Neural progenitor cell (in vitro differentiated cells): ENCODE results near the gene MAP3K9.

Source experiments
- EZH2 ChIP-seq: fragments of 200-600 bp; sonication (generic); IDR thresholded peaks from 2 replicates; pipeline ENCODE4 v1.6.1; 2017; ENCODE audit warnings: antibody characterized with exemption, mild to moderate bottlenecking, moderate library complexity
- EZH2phosphoT487 ChIP-seq: fragments of 200-600 bp; sonication (generic); IDR thresholded peaks from 2 replicates; pipeline ENCODE4 v1.6.1; 2017; ENCODE audit warnings: antibody characterized with exemption
- TF ChIP-seq, protein P1 (sequence below): fragments of 200-600 bp; sonication (generic); IDR thresholded peaks from 2 replicates; pipeline ENCODE4 v1.5.1; 2017; ENCODE audit warnings: antibody characterized with exemption, mild to moderate bottlenecking

DNA sequence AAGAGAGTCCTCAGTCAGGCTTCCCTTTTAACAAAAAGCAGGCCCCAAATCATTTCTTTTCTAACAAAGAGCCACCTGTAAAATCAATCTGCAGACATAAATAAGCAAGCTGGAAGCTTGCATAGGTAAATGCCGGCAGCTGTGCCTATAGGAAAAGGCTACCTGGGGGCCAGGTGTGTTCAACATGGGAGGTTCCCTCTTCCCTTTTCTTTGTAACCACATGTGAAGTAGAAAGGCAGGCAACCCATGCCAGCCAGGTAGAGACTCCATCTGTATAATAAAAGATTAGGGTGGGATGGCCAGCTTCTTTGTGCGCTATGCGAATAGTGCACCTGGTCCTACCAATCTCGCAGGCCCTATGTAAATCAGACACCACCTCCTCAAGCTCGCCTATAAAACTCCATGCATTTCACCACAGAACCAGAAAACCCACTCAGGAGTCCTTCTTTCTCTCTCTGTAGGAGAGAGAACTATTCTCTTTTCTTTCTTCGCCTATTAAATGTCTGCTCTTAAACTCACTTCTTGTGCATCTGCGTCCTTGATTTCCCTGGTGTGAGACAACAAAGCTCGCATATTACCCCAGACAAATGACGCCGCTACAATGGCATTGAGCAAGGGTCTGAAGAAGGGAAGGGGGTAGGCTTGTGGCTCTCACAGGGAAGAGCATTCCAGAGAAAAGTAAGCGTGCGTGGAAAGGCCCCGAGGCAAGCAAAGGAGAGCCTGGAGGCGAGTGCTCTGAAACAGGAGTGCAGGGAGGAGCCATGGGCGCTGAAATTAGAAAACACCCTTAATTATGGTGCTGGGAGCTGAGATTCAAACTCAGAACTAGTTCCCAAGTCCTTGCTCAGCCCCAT lies 100.4 kb downstream of the MAP3K9 start:
- TF ChIP-seq, protein P1, sequence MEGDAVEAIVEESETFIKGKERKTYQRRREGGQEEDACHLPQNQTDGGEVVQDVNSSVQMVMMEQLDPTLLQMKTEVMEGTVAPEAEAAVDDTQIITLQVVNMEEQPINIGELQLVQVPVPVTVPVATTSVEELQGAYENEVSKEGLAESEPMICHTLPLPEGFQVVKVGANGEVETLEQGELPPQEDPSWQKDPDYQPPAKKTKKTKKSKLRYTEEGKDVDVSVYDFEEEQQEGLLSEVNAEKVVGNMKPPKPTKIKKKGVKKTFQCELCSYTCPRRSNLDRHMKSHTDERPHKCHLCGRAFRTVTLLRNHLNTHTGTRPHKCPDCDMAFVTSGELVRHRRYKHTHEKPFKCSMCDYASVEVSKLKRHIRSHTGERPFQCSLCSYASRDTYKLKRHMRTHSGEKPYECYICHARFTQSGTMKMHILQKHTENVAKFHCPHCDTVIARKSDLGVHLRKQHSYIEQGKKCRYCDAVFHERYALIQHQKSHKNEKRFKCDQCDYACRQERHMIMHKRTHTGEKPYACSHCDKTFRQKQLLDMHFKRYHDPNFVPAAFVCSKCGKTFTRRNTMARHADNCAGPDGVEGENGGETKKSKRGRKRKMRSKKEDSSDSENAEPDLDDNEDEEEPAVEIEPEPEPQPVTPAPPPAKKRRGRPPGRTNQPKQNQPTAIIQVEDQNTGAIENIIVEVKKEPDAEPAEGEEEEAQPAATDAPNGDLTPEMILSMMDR = no peak
- TF ChIP-seq EZH2phosphoT487 (no peak), EZH2 (no peak)
